ENCODE results near the gene MLLT6.

Gene MLLT6

DNA sequence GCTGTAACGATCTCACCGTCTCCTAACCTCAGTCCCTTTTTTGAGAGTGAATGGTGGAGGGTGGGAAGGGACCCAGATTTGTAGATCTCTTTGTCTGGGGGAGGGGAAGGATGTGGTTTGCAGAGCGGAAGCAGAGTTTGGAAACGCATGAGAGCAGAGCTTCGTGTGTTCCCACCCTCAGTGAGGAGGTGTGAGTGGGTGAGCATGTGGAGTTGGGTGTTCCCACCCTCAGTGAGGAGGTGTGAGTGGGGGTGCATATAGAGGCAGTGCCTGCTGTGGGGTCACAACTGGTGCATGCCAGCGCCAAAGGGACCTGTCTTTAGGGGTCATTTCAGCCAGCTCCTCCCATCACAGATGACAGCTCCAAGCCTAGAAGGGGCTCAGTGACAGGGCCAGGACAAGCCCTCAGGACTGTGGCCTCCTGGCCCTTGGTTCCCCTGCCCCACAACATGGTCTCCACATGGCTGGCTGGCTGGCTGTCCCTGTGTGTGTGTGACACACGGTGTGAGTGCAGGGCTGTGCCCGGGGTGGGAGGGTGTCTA, 23.3 kb downstream of the MLLT6 start:
- DNase-seq (ENCODE audit: low read depth), result peak; percentile 49

DNA sequence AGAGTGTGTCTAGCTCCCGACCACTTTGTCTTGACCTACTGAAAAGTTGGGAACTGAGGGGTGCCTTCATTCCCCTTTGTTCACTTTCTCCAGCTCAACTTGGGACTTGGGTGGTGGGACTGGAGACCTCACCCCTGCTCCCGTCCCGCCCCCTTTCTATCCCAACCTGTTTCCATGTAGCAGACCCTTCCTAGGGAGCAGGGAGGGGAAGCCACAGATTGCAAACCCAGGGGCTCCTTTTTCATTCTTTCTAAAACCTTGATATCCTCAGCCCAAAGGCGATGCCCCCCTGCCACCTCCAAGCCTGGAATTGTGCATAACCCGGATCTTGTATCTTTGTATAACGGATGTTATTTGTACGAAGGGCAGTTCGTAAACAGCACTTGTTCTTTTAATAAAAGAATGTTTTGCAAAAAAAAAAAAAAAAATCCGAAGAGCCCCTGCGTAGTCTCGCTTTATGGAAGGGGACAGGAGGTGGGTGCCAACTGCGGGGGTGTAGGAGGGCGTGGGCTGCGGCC, 24.4 kb downstream of the MLLT6 start:
- DNase-seq (ENCODE audit: low read depth), result no peak

DNA sequence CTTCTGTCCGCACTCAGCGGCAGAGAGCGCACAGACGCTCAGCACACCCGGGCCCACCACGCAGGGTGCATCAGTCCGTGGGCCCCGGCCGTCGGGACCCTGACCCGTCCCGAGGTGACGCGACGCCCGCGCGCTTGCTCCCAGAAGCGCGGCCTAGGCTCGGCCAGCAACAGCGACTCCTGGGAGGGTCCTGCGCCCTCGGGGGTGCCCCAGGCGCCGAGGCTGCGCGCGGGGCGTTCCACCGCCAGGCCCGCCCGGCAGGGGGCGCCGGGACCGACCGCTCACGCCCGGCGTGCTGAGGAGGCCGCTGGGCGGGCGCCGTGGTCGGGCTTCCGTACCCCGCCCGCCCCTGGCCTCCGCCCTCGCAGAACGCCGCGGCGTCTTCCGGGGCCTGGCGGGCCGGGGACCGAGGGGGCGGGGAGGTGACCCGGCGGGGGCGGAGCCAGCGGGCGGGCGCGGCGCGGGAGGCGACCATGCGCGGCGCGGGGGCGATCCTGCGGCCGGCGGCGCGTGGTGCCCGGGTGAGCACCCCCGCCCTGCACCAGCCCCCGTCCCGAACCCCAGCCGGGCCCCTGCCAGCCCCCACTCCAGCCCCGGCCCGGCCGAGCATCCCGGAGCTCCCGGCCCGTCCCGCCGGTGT, 24.9 kb downstream of the MLLT6 start, which contains the start of gene CISD3:
Gene CISD3, plus strand, starts transcription at position 456 of the 640 bp plus-strand sequence. Its CDS starts 18 bp downstream, at position 474.
- peak; percentile 75 for DNase-seq (ENCODE audit: low read depth)

DNA sequence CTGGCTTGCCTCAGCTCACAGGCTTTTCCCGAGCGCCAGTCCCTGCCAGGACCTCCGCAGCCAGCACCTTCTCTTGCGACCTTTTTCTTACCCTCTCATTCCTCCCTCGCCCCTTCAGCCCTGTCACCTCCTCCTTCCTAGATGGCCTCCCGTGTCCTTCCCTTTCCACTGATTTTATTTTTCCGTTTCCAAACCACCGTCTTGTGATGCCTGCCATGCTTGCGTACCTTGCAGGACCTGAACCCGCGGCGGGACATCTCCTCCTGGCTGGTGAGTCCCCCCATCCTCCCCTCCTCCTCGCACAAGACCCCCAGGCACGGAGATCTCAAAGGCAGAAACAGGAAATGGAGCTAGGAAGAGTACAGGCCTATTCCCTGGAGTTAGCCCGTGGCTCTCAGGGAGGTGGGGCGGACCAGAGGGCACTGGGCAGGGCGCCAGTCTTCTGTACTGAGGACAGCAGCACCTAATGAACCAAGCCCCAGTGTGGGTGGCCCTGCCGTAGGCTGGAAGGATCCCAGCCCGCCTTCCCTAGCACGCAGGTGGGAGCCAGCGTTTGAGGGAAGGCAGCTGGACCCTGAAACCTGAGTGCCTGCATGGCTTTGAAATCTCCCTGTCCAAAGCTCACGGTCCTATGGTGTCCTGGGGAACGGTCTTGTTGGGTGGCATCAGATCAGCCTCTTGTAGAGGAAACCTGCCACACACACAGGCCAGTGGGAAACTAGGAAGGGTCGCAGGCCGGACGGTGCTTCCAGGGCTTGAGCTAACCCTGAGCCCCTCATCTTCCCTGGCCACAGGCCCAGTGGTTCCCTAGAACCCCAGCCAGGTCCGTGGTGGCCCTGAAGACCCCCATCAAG, 25.7 kb downstream of the MLLT6 start:
- DNase-seq (ENCODE audit: low read depth), result no peak

DNA sequence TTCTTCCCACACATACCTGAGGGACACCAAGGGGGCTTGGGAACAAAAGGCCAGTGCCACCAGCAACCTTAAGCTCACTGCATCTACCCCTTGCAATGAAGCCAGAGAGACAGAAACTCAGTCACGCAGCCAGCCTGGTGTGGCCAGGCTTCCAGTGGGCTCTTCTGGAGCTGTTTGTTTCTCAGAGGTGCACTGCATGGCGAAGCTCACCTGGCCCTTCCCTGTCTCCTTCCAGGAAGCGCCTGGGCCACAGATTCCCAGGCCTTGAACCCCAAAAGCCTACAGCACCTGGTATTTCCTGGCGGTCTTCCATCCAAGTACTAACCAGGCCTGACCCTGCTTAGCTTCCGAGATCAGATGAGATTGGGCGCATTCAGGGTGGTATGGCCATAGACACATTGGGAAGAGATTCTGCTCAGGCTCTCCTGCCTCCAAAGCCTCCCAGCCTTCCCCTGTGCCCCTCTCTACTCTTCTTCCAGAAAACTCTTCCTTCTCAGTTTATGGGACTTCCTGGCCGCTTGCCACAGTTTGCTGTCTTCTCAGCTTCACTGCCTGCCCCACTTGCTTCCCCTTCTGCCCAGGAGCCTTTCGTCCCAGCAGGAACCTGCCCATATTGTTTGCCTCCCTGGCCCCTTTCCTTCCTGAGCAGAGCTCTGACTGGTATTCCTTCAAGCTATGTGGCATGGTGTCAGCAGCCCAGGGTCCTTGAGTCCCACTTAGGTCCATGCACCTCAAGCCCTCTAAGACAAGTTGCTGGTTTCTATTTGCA, 26.6 kb downstream of the MLLT6 start:
- DNase-seq (ENCODE audit: low read depth), result no peak

DNA sequence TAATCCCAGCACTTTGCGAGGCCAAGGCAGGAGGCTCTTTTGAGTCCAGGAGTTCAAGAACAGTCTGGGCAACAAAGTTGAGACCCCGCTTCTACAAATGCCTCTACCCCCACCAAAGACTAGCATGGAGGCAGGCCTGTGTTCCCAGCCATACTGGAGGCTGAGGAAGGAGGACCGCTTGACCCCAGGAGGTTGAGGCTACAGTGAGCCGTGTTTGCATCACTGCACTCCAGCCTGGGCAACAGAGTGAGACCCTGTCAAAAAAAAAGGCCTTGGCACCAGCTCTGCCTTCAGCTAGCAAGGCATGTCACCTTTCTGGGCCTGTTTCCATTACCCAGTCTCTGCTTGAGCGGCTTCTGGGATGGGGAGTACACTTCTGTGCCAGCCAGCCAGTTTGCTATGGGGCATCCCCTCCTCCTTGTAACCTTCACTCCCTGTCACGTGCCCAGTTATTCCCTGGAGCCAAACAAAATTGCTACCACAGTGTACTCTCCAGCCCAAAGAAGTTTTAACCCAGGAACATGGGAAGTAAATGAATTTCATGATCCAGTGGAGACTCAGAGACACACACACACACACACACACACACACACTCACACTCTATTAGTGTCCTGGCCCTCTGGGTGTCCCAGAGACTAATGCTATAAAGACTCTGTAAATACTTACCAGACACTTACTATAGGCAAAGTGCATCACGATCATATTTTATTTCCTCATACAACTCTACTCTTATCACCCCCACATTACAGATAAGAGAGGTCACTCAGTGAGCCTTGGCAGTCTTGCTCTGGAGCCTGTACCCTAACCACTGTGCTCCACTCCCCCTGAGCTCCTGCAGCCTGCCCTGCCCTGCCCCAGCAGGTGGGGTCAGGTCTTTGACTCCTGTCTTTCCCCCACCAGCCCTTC, 27.6 kb downstream of the MLLT6 start:
- DNase-seq (ENCODE audit: low read depth), result no peak

DNA sequence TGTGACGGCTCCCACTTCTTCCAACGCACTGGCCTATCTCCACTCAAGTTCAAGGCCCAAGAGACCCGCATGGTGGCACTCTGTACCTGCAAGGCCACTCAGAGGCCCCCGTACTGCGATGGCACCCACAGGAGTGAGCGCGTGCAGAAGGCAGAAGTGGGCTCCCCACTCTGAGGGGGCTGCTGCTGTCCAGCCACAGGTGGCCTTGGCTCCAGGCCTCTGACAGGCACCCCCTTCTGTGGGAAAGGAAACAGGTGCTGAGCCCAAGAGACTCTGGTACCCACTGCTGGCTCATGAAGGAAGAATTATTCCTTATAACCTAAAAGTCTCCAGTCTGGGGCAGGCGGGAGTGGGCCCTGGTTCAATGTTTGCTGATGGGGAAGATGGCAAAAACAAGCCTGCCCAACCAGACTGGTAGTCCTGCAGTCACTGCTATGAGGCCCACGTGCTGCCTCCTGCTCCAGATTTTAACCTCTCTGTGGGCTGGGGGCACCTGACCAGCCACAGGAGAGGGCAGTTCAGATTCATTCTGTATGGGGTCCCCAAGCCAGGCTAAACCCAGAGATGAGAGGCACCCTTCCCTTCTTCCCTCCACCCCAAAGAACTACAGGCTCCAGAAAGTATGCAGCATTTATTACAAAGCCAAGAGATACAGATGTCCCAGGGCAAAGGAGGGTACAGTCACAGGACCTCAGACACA, 28.4 kb downstream of the MLLT6 start:
- no peak for DNase-seq (ENCODE audit: low read depth)

DNA sequence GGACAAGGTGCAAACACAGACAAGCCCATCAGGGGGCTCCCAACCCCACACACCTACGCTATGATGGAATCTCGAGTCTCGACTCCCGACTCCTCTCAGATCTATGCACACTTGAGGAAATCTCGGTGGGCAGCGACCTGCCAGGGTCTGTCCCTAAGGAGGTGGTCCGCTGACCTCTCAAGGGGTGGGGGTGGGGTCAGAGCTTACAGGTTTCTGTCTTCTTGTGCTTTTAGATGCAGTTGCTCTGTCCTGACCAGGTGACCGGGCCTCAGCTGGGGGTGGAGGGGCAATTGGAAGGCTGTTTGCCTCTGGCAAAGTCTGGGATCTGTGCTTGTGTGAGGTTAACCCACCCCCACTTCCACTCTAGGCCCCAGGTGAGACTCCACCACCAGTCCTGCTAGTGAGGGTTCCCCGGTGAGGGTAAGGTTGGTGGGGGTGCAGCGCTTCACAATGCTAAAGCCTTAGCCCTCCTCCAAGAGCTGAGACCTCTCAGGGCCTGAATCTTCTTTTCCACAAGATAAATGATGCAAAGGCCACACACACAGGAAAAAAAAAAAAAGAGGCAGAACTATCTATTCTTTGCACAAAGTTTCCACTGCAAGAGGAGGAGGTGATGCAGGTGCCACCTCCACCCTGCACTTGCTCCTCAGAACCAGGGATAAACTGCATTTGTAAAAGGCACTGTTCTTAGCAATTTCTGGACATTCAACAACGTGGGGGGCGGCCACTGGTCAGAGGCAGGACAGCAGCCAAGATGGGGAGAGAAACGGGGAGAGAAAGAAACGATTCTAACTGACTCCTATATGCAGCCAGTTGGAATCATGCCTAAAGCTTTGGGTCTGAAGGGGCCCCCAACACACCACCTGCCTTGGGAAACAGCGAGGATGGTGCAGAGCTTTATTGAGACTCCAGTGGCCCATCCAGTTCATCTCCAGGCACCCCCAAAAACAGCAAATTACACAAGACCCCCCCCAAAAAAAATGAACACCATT, 29.2 kb downstream of the MLLT6 start:
- DNase-seq (ENCODE audit: low read depth), result no peak

DNA sequence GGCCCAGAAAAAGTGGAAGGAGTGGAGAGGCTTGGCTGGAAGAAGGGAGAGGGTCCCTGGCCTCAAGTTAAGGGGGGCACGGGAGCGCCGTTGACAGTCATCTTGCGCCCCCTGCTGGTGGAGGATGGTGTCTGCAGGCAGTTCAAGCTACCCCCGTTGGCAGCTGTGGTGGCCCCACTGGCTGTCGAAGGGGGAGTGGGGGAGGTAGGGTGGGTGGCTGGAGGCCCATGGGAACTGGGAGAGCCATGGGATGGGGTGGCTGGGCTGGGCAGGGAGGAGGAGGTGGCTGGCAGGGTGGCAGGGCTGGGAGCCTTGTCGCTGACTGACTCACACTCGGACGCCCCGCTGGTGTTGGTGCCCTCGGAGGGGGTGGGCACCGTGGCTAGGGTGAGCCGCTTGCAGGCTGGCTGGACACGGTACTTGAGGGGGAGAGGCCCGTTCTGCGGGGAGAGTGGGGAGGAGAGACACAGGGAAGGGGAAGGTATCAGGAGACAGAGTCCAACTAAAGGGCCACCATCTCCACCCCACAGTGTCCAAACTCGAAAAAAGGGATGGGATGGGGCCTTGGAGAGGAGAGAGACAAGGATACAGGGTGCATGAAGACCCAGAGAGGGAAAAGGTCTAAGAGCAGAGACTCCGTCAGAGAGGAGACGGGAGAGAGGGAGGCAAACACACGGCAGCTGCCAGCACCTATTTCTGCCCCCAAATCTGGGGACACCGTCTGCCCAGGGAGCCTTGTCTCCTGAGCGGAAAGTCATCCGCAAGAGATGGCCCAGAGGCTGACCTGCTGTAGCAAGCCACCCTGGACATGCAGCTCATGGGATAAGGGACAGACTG, 30.3 kb downstream of the MLLT6 start:
- DNase-seq (ENCODE audit: low read depth), result peak; percentile 81

DNA sequence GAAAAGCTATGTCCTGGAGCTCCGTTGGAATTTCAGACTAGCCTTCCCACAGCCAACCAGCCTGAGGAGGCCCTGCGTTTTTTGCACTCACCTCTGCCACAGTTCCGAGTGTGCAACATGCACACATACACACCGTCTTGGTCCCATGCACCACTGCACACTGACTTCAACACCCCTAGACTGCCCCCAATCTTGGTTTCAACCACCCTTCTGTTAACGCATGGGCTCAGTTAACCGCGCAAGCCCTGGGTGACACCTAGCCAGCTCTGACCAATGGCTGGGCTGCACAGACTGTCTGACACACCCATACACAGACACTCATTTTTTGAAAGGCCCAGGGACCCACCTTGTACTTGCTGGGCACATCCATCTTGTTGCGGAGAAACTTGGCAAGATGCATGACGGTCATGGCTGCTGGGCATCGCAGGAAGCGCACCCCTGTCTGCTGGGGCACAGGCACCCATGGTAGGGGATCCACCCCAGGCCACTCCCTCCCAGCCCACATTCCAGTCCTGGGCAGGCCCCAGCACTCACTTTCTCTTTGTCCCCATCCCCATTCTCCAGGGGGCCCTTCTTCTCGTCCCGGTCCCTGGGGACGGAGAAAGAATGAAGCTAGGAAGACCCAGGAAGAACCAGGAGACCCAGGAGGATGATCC, 33.1 kb downstream of the MLLT6 start:
- DNase-seq (ENCODE audit: low read depth), result no peak

DNA sequence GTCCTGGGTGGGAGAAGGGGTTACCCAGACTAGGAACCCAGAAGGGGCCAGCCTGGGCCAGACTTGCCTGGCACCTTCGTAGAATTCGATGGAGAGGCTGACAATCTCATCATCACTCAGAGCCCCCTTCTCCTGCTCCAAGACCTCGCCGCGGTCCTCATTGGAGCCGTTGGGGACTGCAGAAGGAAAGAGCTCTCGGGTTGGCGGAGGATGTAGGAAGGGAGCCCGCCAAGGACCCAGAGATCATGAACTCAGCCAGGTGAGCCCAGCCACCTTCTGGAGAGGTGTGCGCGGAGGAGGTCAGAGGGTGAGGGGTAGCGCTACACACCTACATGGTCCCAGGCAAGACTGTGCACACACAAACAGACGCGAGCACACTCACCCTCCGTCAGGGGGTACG, 33.6 kb downstream of the MLLT6 start:
- DNase-seq (ENCODE audit: low read depth), result no peak

DNA sequence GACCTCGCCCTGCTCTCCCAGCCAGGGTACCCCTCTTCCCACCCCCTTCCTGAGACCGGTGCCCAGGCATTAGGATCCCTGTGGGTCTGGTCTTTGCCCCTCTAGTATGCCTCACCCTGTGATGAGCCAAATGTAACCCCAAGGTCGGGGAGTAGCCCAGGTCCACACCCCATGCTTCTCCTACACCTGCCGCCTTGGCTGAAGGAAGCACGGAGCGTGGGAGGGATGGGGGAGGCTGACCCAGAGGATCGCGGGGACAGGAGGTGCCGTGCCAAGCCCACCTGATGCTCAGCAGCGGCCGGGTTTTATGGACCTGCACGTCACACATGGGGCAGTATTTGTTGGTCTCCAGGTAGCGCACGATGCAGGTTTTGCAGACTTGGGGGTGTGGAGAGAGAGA, 34.2 kb downstream of the MLLT6 start:
- DNase-seq (ENCODE audit: low read depth), result no peak

DNA sequence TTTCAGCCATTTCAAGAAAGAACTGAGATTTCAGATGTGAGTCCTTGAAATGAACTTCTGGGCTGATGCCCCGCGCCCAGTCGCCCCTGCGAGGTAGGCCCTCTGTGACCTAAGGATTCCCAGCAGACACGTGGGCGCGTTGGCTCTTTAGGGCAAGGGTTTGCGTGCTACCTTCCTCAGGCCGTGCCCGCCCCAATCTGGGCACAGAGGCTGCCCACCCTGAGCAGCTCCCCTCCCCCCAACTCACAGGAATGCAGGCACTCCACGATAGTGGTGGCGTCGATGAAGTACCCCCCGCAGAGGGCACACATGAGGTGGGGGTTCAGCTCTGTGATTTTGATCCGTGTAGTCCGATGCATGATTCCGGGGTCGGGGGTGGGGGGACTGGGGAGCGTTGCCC, 35.0 kb downstream of the MLLT6 start:
- DNase-seq (ENCODE audit: low read depth), result no peak

DNA sequence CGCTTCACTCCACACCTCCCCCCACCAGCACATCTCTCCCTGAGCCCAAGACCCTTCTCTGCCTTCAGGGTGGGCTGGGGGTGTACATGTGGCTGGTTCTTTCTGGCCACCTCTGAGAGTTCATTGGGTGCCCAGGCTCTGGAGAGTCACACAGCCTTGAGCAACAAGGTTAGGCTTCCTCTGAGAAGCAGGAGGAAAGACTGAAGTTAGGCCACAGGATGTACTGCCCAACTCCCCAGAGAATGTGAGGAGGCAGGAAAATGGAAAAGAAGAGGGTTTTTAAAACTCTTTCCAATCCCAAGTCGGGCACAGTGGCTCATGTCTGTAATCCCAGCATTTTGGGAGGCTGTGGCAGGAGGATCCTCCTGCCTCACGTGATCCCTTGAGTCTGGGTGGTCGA, 35.7 kb downstream of the MLLT6 start:
- DNase-seq (ENCODE audit: low read depth), result no peak

DNA sequence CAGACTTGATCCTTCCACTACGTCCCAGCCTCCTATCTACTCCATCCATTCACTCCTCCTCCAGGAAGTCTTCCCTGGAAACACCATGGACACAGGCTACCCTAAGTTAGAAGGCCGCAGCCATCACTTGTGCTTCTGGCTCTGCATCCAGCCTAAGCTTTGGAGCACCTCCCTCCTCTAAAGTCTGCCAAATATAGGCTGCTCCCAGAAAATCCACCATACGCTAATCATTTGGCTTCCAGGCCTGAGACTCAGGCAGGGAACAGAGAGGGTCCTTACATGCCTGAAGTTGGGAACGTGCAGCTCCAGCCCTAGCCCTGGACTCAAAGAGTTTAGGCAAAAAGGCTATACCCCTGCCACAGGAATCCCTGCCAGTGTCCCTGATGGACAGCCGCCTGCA, 36.4 kb downstream of the MLLT6 start:
- no peak for DNase-seq (ENCODE audit: low read depth)

DNA sequence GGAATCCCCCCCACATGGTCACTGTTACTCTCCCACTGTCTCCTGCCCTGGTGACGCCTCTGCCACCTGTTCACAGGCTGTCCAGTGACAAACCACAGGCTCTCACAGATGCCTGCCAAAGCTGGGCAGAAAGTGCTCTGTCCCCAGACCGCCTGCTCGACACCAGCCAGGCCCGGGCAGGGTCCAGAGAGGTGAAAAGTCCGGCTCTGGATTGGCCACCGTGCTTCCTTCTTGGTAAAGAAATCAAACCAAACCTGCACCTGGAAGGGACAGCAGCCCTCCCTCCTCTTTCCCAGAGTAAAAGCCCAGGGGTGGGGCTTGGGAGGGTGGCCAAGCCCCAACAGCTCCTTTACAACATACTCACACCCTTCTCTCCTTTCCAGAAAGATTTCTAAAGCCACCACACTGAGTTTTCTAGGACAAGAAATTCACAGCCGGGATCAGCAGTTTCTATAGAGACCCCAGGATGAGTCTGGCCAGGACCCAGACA, 36.9 kb downstream of the MLLT6 start:
- no peak for DNase-seq (ENCODE audit: low read depth)

DNA sequence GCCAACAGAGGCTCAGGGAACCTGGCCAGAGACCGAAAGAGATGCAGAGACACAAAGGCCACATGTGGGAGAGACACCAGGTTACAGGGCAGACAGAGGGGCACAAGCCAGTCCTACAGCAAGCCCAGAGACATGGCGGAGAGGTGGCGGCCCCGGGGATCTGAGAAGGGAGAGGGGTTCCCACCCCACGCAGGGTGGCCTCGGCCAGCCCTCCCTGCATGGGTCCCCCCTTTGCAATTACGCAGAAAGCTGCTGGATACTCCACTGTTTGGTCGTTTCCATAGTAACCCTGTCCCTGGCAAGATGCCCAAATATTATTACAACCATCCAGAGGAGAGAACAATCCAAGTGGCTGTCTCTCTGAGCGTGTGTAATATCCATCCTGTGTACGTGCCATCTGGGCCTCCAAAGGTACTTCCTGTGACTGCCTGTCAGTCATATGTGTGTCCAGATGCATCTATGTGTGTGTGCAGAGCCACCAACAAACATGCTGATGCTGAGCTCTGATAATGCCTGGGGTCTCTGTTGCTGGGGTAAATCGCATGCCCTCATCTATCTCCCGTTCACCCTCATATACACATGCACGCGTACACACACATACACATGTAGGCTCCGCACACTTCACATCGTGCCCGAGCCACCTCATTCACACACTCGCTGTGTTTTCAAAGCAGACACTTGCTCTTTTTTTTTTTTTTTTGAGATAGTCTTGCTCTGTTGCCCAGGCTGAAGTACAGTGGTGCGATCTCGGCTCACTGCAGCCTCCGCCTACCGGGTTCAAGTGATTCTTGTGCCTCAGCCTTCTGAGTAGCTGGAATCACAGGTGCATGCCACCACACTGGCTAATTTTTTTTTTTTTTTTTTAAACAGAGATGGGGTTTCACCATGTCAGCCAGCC, 37.6 kb downstream of the MLLT6 start:
- DNase-seq (ENCODE audit: low read depth), result no peak

Data from activated T-cell treated with anti-CD3 and anti-CD28 coated beads for 1 hour (primary cell).